SU-DHL-6 (cell line): ENCODE data around the gene PLEK2.

Source experiments
- CTCF ChIP-seq: fragments of 200-600 bp; sonication (generic); IDR thresholded peaks from one replicate; pipeline ENCODE4 v1.5.1; 2017; ENCODE audit warnings: antibody characterized with exemption, mild to moderate bottlenecking, low read length, moderate library complexity; ENCODE audit not compliant: insufficient read depth, poor library complexity, severe bottlenecking
- EZH2phosphoT487 ChIP-seq: fragments of 200-600 bp; sonication (generic), shearing (Covaris generic); conservative IDR thresholded peaks from 2 replicates; pipeline ENCODE4 v1.6.1; 2018; ENCODE audit warnings: mild to moderate bottlenecking, antibody characterized with exemption, low read length, moderate library complexity, mixed read lengths

GRCh38 chr14:67413806-67414769 is 2.1 kb upstream of the PLEK2 start:
- TF ChIP-seq CTCF (no peak), EZH2phosphoT487 (no peak)
